Hepatocyte (in vitro differentiated cells): ENCODE results near the gene RPL14. TPM values are rescaled to one million over a fixed set of nuclear protein-coding genes. Genes with fewer than 3 reads are reported as not detected.

Experiments used
- DNase-seq: peaks from one replicate; pipeline ENCODE4 v3.0.0-alpha.2; 2016; ENCODE audit warnings: low spot score
- H2AFZ ChIP-seq: fragments of 200-600 bp; sonication (generic); 2 replicates; pipeline ENCODE4 v1.6.0; 2016; ENCODE audit warnings: antibody characterized with exemption, mild to moderate bottlenecking
- H3K27ac ChIP-seq: fragments of 200-600 bp; sonication (generic); 2 replicates; pipeline ENCODE4 v1.5.1; 2016; ENCODE audit warnings: mild to moderate bottlenecking
- H3K27me3 ChIP-seq: fragments of 200-600 bp; sonication (generic); 2 replicates; pipeline ENCODE4 v1.6.1; 2016
- H3K36me3 ChIP-seq: fragments of 200-600 bp; sonication (generic); replicated peaks from 2 replicates; pipeline ENCODE4 v1.5.1; 2016; ENCODE audit warnings: low read depth; ENCODE audit not compliant: insufficient read depth
- H3K4me1 ChIP-seq: fragments of 200-600 bp; sonication (generic); 2 replicates; pipeline ENCODE4 v1.5.1; 2016; ENCODE audit warnings: mild to moderate bottlenecking, moderate library complexity; ENCODE audit not compliant: insufficient read depth
- H3K4me2 ChIP-seq: fragments of 200-600 bp; sonication (generic); 2 replicates; pipeline ENCODE4 v1.6.0; 2016
- H3K4me3 ChIP-seq: fragments of 200-600 bp; sonication (generic); 2 replicates; pipeline ENCODE4 v1.5.1; 2016; ENCODE audit warnings: mild to moderate bottlenecking
- H3K79me2 ChIP-seq: fragments of 200-600 bp; sonication (generic); 2 replicates; pipeline ENCODE4 v1.6.0; 2017; ENCODE audit warnings: mild to moderate bottlenecking
- H3K9me2 ChIP-seq: fragments of 200-600 bp; sonication (generic); replicated peaks from 2 replicates; pipeline ENCODE4 v1.6.0; 2017; ENCODE audit warnings: mild to moderate bottlenecking; ENCODE audit not compliant: insufficient read depth
- H3K9me3 ChIP-seq: fragments of 200-600 bp; sonication (generic); 2 replicates; pipeline ENCODE4 v1.5.1; 2016; ENCODE audit warnings: low read depth, mild to moderate bottlenecking
- H4K20me1 ChIP-seq: fragments of 200-600 bp; sonication (generic); 2 replicates; pipeline ENCODE4 v1.6.0; 2016; ENCODE audit warnings: mild to moderate bottlenecking; ENCODE audit not compliant: insufficient read depth, poor library complexity, severe bottlenecking
- CTCF ChIP-seq: fragments of 200-600 bp; sonication (generic); IDR thresholded peaks from 2 replicates; pipeline ENCODE4 v1.5.1; 2016; ENCODE audit warnings: antibody characterized with exemption, mild to moderate bottlenecking; ENCODE audit not compliant: poor library complexity
- EZH2 ChIP-seq: fragments of 200-600 bp; sonication (generic); IDR thresholded peaks from 2 replicates; pipeline ENCODE4 v1.6.1; 2016; ENCODE audit warnings: antibody characterized with exemption, mild to moderate bottlenecking, borderline replicate concordance
- EZH2phosphoT487 ChIP-seq: fragments of 200-600 bp; sonication (generic); IDR thresholded peaks from one replicate; pipeline ENCODE4 v1.6.1; 2018; ENCODE audit warnings: antibody characterized with exemption, mild to moderate bottlenecking, low read depth, moderate library complexity; ENCODE audit not compliant: unreplicated experiment, severe bottlenecking
- WGBS: methylation state at CpG from one replicate; pipeline ENCODE4 v1.1.6; 2016; ENCODE audit warnings: low lambda C conversion rate; ENCODE audit errors: missing lambda C conversion rate; 5-methylcytosine and 5-hydroxymethylcytosine counted together
- polyA plus RNA-seq: library from polyadenylated mRNA; unstranded; fragments of >200 nt; fragmentation: Nextera tagmentation; extraction: Ambion mirVana; gene quantifications from 2 replicates; pipeline ENCODE4 v1.2.1, GENCODE V29; 2016
- total RNA-seq: library from RNA; depleted of rRNA; stranded (reverse); fragments of >200 nt; gene quantifications from 2 replicates; pipeline ENCODE4 v1.2.3, GENCODE V29; 2014

RPL14 gene
- total and polyA plus RNA-seq, 2 experiments from 2014 or later = 395 to 492 TPM

GRCh38 chr3:40504636-40505430 lies 47.7 kb downstream of the RPL14 start:
- Histone ChIP-seq H3K4me2 (peak overlapping the region; percentile 85), H4K20me1 (no peaks in the 10 kb centered on the region), H3K79me2 (peaks cover 20% of the 10 kb centered on the region), H3K4me3 (no peak overlapping the region), H3K27me3 (no peaks in the 10 kb centered on the region), H2AFZ (peak overlapping the region; percentile 94), H3K36me3 (no peaks in the 10 kb centered on the region), H3K9me2 (no peaks in the 10 kb centered on the region), H3K27ac (peak overlapping the region; percentile 91), H3K9me3 (no peaks in the 10 kb centered on the region), H3K4me1 (no peaks in the 10 kb centered on the region)
- 93% methylated on average over 5 of the region's 5 CpGs for WGBS
- no peak for TF ChIP-seq CTCF
- no peak for TF ChIP-seq EZH2
- TF ChIP-seq EZH2phosphoT487 = no peak
- peak; percentile 43 for DNase-seq

- WGBS = 10% methylated on average over 44 of the region's 44 CpGs
- peak within 1 kb of the TSS; percentile 85 for H3K4me2 ChIP-seq
- peak; percentile 49 for TF ChIP-seq CTCF
- TF ChIP-seq EZH2phosphoT487 = no peak
Measured at GRCh38 chr3:40505599-40506462, 48.7 kb downstream of the RPL14 start, which contains the start of gene ZNF620. Gene ZNF620, plus strand, starts transcription at chr3:40506039. Its CDS starts 314 bp downstream, at chr3:40506353.

GRCh38 chr3:40511031-40511718 lies 54.0 kb downstream of the RPL14 start:
- no peak overlapping the region for H3K4me2 ChIP-seq
- WGBS = 100% methylated on average over 1 of the region's 1 CpG
- no peak for DNase-seq
- no peaks in the 10 kb centered on the region for H3K9me3 ChIP-seq
- no peaks in the 10 kb centered on the region for H3K9me2 ChIP-seq
- no peaks in the 10 kb centered on the region for H3K36me3 ChIP-seq
- no peaks in the 10 kb centered on the region for H3K27me3 ChIP-seq
- TF ChIP-seq EZH2phosphoT487 = no peak
- no peak for TF ChIP-seq CTCF
- no peak for TF ChIP-seq EZH2
- no peak overlapping the region for H3K4me3 ChIP-seq
- H2AFZ ChIP-seq = no peak overlapping the region
- no peaks in the 10 kb centered on the region for H3K4me1 ChIP-seq
- H3K27ac ChIP-seq = no peak overlapping the region
- no peaks in the 10 kb centered on the region for H4K20me1 ChIP-seq
- peaks cover 20% of the 10 kb centered on the region for H3K79me2 ChIP-seq

More at GRCh38 chr3:40505599-40506462, 48.7 kb downstream of the RPL14 start, which contains the start of gene ZNF620:
- peak within 1 kb of the TSS; percentile 91 for H3K27ac ChIP-seq
- H3K4me3 ChIP-seq = peak within 1 kb of the TSS; percentile 53
- DNase-seq = peak; percentile 92
- H3K36me3 ChIP-seq = no peaks in the 10 kb centered on the region
- H3K79me2 ChIP-seq = peaks cover 20% of the 10 kb centered on the region
- H4K20me1 ChIP-seq = no peaks in the 10 kb centered on the region
- no peaks in the 10 kb centered on the region for H3K9me3 ChIP-seq
- H3K9me2 ChIP-seq = no peaks in the 10 kb centered on the region
- H3K4me1 ChIP-seq = no peaks in the 10 kb centered on the region
- peak within 1 kb of the TSS; percentile 94 for H2AFZ ChIP-seq
- no peaks in the 10 kb centered on the region for H3K27me3 ChIP-seq
